Myocyte (in vitro differentiated cells): ENCODE data around the gene CRKL. TPM values are rescaled to one million over a fixed set of nuclear protein-coding genes. Genes with fewer than 3 reads are reported as not detected.

ENCODE experiments used
- DNase-seq: peaks from one replicate; pipeline ENCODE4 v3.0.0-alpha.2; 2012; ENCODE audit warnings: low read depth
- total RNA-seq: library from RNA; depleted of rRNA; stranded (reverse); fragments of >200 nt; gene quantifications from 2 replicates; pipeline ENCODE4 v1.2.3, GENCODE V29; 2014

The CRKL gene
- total RNA-seq, 1 donor from 2014 or later: 52.6 TPM

GRCh38 chr22:20980523-20980922 lies 63.3 kb downstream of the CRKL start:
- no peak for DNase-seq

DNA sequence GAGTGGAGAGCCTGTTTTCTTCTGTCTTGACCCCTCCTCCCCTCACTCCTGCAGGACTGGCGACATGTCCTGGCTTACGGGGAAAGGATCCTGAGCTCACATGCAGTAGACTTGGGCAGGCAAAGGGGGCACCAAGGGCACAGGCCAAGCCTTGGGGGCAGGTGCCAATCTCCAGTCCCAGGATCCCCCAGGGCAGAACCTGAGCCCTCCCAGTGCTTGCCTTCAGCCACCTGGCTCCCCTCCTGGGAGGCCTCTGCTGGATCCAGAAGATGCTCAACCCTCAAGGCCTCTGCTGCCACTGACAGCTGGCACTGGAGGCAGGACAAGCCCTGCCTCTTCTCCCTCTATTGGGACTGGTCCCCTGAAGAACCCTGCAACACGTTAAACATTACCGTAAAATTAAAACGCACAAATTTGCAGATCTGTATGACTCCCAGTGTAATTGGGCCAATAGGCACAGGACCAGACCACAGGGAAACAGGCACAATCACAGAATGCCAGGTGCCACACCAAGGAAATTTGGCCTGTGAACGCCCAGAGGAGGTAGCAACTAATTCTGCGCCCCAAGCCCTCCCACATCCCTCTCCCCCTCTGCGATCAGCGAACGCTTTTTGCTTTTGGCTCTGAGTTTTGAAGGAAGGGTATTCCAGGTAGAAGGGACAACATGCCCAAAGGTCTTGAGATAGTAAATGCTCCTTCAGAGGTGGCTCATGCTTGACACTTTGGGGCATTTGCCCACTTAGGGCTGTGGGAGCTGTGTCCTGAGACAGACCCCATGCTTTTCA lies 63.9 kb downstream of the CRKL start:
- no peak for DNase-seq

DNA sequence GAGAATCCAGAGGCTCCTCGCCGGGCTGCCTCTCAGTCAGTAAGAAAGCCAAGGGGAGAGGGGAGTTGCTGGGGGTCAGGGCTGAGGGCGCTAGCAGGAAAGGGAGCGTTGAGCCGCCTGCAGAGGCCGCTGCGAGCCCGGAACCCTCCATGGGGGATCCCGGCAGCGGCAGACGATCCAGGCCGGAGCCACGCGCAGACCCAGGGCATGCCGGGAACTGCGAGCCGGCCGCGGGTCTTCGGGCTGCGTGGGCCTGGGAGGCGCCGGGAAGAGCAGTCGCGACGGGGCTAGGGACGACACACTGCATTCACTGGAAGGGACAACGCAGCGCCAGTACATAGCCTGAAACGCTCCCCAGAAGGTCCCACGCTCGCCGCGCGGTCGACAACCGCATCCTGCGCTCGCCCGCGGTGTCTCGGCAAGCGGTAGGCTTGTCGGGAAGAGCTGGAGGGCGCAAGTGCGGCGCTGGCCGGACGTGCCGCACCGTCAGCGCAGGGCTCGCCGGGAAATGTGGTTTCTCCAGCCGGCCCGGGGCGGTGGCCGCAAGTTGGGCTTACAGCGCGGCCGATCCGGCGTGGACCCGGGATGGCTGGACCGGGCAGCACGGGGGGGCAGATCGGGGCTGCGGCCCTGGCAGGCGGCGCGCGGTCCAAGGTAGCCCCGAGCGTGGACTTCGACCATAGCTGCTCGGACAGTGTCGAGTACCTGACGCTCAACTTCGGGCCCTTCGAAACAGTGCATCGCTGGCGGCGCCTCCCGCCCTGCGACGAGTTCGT lies 64.8 kb downstream of the CRKL start, which contains the start of gene LZTR1:
LZTR1 (plus strand) TSS at position 511 of the 776 bp plus-strand sequence; CDS start at position 586, 75 bp downstream.
- peak; percentile 88 for DNase-seq

DNA sequence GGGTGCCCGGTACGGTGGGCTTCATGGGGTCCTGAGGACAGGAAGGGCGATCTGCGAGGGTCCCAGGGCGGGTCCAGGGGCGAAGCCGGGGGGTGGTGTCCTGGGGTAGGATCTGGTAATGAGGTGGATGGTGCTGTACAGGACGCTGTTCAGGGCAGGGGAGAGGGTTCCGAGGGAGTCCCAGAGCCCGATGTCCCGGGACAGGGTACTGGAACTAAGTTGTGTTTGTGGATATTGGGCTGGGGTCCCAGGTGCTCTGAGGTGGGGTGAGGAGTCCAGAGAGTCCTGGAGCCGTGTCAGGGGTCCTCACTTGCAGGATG lies 65.3 kb downstream of the CRKL start:
- no peak for DNase-seq

- DNase-seq: no peak
Measured at GRCh38 chr22:20983081-20983771, 66.0 kb downstream of the CRKL start.

GRCh38 chr22:20985720-20986119 lies 68.5 kb downstream of the CRKL start:
- no peak for DNase-seq

DNA sequence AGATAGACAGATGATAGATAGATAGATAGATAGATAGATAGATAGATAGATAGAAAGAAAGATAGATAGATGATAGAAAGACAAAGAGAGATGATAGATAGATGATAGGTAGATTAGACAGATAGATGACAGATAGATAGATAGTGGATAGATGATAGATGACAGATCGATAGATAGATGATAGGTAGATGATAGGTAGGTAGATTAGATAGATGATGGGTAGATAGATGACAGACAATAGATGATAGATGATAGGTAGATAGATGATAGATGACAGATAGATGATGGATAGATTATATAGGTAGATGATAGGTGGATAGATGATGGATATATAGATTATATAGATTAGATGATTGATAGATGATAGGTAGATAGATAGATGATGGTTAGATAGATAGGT lies 69.2 kb downstream of the CRKL start:
- DNase-seq: no peak

GRCh38 chr22:20987375-20987774 lies 70.2 kb downstream of the CRKL start:
- DNase-seq: no peak

DNA sequence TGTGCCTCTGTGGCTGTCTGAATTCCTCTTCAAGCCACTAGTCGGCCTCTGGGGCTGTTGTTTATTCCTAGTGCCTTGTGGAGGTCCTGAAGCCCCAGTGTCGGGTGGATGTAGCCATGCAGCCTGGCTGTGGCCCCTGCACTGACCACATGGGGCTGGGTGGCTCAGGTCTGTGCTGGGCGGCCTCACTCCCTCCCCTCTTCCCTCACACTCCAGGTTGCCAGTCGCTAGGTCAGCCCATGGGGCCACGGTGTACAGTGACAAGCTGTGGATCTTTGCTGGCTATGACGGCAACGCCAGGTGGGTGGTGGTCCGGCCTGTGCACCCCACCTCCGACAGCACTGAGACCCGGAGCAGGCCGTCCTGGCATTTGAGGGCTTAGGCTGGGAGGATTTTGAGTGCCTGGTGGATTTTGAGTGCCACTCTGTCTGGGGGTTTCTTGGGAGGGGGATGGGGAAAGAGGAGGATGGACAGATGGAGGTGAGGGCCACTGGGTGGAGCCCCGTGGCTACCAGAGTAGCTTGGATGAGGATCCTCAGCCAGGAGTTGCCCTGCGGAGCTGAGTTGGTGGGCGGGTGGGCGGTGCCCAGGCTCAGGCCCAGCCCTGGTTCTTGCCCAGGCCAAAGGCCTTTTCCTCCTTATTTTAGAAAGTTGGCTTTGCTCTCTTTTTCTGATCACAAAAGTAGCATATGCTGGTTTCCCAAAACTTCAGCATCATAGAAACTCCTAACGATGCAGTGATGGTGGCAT lies 71.5 kb downstream of the CRKL start:
- no peak for DNase-seq

GRCh38 chr22:20989323-20990138 lies 72.3 kb downstream of the CRKL start:
- no peak for DNase-seq

DNA sequence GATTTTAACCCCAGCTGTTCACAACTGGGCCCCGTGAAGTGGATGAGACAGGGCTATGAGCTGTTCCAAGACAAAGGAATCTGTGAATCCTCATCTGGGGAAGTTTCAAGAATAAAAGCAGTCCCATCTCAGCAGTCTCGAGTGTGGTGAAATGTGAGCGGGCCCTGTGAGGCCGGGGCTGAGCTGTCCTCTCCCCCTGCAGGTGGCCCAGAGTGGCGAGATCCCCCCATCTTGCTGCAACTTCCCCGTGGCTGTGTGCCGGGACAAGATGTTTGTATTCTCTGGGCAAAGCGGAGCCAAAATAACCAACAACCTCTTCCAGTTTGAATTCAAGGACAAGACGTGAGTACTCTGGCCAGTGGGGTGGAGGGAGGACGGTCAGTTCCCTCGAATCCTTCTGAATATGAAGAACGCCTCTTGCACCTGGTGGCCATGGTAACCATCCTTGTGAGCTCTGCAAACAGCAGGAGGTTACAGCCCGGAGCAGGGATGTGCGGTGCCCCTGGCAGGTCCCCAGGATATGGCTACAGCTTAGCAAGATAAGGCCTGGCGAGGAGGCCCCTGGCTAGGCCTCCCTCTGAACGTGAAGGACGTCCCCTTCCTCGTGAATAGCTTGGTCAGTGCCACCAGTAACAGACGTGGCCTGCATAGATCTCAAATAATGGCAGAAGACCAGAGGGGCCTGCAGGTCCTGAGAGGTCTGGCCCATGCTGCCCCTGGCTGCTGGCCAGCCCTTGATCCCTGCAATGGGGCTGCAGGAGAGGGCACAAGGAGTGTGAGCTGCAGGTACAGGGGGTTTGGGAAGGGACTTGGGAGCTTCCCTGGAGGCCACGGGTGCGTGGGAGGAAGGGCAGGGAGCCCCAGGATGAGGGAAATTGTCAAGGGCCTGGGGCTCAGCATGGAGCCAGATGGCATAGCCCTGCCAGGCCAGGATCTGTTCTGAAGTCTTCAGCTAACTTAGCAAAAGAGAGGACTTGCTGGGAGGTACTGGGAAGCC lies 73.3 kb downstream of the CRKL start:
- no peak for DNase-seq

DNA sequence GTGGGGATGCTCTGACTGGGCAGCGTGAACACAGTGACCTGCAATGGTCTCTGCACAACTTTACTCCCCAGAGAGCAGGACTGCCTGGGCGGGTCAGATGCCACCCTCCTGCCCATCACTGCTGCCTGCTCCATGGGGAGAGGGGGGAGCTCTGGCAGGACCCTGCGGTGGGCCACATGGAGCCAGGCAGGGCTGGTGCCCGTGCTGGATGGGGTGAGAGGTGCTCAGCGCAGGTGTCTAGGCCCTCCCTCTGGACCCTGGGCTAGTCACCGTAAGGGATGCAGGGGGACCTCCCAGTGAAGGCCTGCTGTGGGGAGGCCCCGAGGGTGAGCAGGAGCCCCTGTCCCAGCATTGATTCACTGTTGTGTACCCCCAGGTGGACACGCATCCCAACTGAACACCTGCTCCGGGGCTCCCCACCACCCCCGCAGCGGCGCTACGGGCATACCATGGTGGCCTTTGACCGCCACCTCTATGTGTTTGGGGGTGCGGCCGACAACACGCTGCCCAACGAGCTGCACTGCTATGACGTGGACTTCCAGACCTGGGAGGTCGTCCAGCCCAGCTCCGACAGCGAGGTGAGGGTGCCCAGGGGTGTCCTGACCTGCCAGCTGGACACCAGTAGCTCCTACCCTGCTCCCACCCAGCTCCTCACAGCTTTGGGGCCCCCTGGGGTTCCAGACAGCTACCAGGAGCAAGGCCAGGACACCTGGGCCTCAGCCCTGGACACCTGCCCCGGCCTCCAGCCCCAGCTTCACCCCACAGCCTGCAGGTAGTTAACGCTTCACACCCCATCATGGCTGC lies 74.2 kb downstream of the CRKL start:
- DNase-seq: no peak

DNA sequence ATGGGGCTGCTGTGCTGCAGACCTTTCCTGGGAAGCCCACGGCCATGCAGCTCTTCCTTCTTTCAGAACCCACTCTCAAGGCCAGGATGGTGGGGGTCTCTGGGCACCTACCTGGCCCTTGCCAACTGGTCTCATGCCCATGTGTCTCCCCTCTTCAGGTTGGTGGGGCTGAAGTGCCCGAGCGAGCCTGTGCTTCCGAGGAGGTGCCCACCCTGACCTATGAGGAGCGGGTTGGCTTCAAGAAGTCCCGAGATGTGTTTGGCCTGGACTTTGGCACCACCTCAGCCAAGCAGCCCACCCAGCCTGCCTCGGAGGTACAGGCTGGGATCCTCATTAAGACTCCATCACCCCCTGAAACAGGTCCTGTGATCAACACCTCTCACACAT lies 74.8 kb downstream of the CRKL start:
- no peak for DNase-seq

DNA sequence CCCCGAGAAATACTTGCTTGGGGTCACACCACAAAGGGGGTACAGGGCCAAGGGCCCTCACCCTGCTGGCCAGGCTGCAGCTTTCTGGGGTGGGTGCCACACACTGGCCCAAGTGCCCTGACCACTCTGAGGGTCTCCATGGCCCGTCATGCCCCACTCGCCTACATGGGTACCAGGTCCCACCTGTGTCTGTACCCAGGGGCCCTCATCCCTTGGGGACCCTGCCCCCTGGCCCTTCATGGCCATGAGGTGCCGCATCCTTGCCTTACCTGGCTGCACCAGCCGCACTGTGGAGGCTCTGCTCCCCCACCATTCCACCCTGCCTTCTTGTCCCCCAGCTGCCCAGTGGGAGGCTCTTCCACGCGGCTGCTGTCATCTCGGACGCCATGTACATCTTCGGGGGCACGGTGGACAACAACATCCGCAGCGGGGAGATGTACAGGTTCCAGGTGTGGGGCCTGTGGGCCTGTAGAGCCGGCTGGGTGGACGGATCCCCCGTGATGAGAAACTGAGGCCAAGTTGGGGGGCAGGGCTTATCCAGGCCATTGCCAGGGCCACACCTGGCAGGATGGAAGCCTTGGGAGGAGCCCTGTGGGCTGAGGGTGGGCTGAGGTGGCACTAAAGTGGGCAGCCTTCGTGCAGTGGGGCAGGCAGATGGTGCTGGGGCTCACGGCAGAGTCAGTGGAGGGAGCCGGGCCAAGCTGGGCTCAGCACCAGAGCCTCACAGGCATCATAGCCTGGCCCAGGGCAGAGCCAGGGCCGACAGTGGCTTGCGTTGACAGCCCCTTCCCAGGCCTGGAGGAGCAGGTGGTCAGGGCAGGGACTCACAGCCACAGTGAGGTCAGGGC lies 75.5 kb downstream of the CRKL start:
- no peak for DNase-seq

- DNase-seq: no peak
Measured at GRCh38 chr22:20993304-20994127, 76.3 kb downstream of the CRKL start.

GRCh38 chr22:20994128-20994901 lies 77.1 kb downstream of the CRKL start:
- no peak for DNase-seq
